GF-D8 (cell line): ENCODE measurements around the gene ZDHHC11B.
"Not testable (repeated sequence)": the region's sequence is repeated elsewhere in the genome, so short reads cannot be mapped to it uniquely, and the experiment has no call there.

Experiments
- DNase-seq: peaks from one replicate; lab custom pipeline; 2025; lab: John Stamatoyannopoulos, UW

The ZDHHC11B gene

GRCh38 chr5:751992-752391 is 32.5 kb downstream of the ZDHHC11B start:
- DNase-seq = not testable (repeated sequence)

DNA sequence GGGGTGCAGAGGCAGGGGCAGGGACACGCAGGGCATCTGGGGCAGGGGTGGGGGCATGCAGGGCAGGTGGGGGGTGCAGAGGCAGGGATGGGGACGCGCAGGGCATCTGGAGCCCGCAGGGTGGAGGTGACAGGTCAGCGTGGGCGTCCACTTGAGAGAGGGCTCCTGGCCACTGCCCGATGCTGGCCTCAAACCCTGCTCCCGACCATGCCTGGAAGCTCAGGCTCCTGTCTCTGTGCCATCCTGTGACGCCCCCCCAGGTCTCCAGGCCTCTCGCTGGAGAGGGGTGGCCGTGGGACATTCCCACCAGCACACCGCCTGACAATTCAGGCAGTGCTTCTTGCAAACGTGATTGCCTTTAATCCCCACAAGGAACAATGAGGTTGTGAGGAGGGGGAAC is 33.0 kb downstream of the ZDHHC11B start:
- no peak for DNase-seq

- DNase-seq = not testable (repeated sequence)
Measured at GRCh38 chr5:750226-750625, 34.3 kb downstream of the ZDHHC11B start.

- DNase-seq = no peak
Measured at GRCh38 chr5:749101-749670, 35.3 kb downstream of the ZDHHC11B start.

- DNase-seq = not testable (repeated sequence)
Measured at GRCh38 chr5:748011-748980, 36.2 kb downstream of the ZDHHC11B start.

DNA sequence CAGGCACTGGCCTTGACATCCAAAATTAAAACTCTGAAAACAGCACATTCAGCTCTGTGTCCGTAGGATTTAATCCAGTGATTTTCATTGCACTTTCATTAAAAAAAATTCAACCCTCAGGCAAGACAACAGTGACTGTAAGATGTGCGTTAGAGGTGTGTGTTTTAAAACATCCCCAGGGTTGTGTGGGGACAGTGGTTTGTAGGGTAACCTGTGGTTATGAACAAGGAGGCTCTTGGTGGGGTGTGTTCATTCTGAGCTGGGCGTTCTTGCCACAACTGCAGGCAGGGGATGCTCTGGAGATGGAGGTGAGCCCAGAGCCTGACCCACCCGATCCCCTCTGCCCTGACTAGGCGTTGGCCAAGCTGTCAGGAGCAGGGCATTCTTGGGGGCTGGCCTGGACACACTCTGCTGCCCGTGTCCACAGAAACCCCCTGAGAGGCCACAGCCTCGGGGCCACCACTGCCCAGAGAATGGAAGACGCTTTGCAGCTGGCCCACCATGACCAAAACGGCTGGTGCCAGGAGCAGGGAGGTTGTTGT is 37.2 kb downstream of the ZDHHC11B start:
- DNase-seq = not testable (repeated sequence)

DNA sequence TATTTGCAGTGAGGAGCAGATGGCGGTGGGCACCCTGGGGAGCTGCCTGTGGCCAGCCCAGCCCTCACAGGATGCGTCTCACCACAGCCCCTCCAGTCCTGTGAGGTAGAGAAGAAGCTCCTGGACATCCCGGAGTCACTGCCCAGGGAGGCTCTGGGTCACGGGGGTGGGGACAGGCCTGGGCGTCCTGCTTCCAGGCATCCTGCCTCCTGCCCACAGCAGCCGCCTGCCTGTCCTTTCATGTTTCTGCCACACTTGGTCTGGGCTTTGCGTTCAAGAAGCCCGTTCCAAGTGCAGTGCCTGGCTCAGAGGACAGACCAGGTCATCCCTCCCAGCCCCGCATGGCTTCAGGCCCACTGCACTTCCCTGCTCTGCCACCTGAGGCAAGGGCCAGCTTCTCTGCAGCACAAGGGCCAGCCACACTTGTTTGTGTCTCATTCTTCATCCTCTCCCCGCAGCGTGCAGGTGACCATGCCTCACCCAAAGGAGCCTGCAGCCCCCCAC is 38.2 kb downstream of the ZDHHC11B start:
- no peak for DNase-seq

DNA sequence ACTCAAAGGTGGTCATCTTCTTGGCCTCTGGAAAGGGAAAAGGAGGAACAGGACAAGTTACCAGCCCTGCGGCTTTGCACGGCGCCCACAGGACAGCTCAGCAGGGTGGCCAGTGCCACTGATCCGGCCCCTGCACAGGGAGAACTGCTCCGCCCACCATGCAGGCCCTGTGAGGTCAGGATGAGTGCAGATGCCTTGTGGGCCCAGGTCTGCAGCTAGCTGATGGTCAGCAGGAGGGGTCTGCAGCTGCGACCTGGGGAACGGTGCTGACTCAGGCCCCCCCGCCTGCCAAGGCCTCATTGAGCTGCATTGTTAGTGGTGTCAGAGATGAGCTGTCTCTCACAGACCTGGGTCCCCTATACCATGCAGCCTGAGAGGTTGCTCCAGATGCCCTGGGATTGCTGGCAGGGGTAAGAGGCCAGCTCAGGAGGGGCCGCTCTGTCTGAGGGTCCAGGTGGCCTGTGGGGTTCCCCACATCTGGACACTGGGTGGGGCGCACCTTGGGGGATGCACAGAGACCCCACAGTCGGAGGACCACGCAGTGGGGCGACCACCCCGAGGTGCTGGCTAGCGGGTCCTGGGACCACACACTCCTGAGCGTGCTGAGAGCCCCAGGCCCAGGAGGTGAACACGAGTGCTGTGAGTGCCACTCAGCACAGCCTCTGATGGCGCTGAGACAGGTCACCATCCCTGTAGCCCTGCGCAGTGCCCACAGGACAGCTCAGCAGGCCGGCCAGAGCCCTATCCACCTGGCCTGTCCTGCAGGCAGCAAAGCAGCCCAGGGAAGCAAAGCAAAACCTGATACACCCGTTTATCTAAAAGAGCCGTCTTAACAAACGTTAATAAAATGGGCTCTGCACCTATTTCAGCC is 39.0 kb downstream of the ZDHHC11B start:
- not testable (repeated sequence) for DNase-seq

GRCh38 chr5:743696-744404 is 40.7 kb downstream of the ZDHHC11B start:
- not testable (repeated sequence) for DNase-seq

DNA sequence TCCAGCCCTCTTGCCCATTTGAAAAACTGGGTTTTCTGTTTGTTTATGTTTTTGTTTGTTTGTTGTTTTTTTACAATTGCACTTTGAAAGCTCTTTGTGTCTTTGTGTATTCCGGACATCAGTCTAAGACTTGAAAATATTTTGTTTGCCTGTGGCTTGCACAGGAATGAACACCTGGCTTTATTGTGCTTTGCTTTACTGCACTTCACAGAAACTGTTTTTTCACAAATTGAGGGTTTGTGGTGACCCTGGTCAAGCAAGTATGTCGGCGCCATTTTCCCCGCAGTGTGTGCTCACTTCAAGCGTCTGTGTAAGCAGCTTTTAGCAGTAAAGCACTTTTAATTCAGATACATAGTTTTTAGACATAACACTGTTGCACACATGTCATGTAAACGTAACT is 42.3 kb downstream of the ZDHHC11B start:
- not testable (repeated sequence) for DNase-seq

DNA sequence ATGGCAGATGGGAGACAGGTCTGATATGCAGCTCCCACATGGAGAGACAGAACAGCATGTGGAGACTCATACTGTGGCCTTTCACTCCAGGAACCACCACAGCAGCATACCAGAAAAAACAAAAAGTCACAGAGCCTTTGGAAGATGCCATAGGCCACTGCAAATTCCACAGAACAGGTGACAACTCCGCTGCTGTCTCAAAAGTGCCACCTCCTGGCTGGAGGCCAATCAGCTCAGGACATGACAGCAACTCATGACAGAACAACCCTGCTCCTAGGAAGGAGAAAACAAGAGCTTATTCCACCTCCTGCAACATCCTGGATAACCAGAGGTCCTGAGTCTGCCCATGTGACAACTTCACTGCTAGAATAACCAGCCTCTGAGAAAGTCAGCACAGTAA is 50.4 kb downstream of the ZDHHC11B start:
- DNase-seq = not testable (repeated sequence)

GRCh38 chr5:732754-733454 is 51.6 kb downstream of the ZDHHC11B start:
- DNase-seq = not testable (repeated sequence)

DNA sequence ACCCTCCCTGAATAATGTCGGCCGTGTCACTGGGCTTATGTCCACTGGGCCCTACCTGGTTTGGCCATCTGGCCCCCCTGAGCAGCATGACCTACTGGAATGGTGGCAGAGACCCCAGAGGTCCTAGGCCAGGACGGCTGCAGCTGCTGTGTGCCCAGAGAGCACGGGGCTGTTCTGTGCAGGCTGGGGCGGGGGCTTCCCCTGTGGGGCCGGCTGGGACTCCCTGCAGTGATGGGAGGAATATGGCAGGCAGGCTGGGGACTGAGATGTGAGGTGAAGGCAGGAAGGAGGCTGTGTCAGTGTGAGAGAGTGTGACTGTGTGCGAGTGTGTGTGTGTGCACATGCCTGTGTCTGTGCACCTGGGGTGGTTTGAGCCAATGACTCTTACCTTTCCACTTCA is 55.3 kb downstream of the ZDHHC11B start:
- not testable (repeated sequence) for DNase-seq

DNA sequence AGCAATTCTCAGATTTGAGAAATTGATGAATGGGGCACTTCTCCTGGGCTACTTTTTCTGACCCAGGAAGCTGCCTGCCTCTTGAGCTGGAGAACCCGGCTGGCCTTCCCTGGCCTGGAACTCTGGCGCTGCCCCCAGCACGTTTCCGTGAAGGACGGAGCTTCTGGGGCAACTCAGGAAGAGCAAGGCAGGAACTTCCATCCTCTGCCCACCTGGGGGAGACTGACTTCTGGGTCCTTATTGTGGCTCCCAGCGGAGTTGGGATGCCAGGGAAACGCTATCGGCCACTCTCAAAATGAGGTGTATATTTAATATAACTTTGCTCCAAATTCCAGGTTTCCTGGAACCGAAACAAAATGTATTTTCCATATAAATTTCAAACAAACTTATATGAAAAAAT is 57.4 kb downstream of the ZDHHC11B start:
- DNase-seq = not testable (repeated sequence)

DNA sequence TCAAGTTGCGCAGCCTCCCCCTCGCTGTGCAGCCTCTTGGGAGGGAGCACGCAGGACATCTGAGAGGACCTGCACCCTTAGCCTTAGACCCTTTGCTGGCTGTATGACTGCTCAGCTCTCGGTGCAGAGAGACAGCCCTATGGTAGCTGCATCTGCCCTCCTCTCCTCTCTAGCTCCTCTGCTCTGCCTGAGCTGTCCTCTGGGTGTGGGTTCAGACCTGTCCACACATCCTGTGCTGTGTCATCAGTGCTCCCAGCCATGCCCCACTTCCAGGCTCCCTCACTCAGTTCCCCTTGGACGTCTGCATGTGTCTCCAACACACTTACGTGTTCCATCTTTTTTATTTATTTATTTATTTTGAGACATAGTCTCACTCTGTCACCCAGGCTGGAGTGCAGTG is 60.7 kb downstream of the ZDHHC11B start:
- DNase-seq = not testable (repeated sequence)

- DNase-seq = not testable (repeated sequence)
Measured at GRCh38 chr5:723309-723708, 61.2 kb downstream of the ZDHHC11B start.

GRCh38 chr5:719379-719778 is 65.2 kb downstream of the ZDHHC11B start:
- DNase-seq = not testable (repeated sequence)

DNA sequence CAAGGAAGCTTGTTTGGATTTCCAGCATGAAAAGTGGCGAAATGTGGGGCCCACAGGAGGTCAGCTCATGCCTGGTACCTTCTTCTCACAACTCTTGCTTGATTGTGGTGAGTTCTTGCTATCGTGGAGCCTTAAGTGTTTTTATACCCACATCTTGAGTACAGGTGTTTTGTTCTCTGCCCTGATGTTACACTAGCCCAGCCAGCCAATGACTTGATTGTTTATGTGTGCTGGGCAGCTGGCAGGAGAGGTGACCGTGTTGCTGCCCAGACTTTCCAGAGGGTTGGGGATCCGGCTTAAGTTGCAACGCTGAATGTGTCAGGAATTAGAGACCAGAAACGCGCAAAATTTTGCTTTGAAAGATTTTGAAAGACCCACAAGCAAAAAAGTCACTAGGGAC is 67.4 kb downstream of the ZDHHC11B start:
- no peak for DNase-seq

DNA sequence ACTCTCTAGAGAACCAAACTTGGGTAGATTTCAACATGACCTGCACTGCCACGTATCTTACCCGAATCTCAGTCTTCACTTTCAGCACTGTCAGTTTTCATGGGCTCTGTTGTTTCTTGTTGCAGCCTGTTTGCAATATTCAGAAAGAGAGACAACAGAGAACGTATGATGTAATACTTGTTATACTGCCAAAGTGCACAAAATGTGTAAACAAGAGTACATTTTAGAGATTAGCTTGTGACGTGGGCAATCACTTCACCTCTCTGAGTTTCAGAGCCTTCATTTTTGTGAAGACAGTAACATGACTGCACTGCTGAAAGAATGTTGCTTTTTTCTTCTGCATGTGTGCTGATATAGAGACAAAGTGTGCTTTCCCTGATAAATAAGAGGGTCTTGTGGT is 67.8 kb downstream of the ZDHHC11B start:
- not testable (repeated sequence) for DNase-seq

GRCh38 chr5:715636-716035 is 68.9 kb downstream of the ZDHHC11B start:
- not testable (repeated sequence) for DNase-seq
